ENCODE measurements around the gene BSCL2. TPM values are rescaled to one million over a fixed set of nuclear protein-coding genes. Genes with fewer than 3 reads are reported as not detected.
A peak's percentile ranks its signal among the peaks of the same experiment; 100 is the strongest.

The BSCL2 gene
- total and polyA plus RNA-seq, 2 of the 13 experiments (the other 11 are each of a cell fraction or from before 2014, with no cell fraction given) = 19.5 to 21.1 TPM

DNA sequence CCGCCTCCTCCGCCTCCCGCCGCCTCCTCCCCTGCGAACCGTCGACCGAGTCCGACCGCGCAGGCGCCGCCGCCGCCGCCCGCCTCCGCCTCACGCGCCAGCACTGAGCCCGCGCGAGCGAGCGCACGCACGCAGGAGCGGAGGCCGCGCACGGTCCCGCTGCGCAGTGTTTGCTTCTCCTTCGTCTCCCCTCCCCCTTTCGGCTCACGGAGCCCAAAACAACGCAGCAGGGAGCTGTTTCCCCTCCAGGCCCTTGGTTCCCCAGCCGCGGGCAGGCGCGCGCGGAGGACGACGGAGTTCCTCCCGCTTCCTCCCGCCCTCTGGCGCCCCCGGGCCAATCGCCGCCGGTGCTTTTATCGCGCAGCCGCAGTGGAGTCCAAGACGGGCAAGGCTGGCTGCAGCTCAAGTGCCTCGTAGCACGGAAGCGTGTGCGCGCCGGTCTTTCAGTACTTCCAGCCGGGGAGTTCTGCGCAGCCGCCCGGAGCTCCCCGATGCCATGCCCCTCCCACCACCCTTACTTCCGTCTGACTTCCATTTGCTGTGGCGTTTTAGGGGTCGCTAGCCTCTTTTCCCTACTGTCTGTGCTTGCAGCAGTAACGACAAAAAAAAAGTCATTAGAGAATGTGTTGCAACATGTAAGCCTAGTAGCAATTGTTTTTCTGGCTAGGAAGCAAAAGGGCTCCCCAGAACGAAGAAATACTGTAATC, 20.1 kb upstream of the BSCL2 start, which contains the start of gene HNRNPUL2 (continued):
- TF ChIP-seq ZNF883 (CRISPR knock-in tag; IDR thresholded peaks at IDR 0.05; ENCODE audit: not compliant biosample characterization) = peak; percentile 57
- peak; percentile 95 for TF ChIP-seq ZNF766 (CRISPR knock-in tag; IDR thresholded peaks at IDR 0.05; ENCODE audit: borderline replicate concordance)
- TF ChIP-seq ATF1 (CRISPR knock-in tag; IDR thresholded peaks at IDR 0.05) = no peak
- TF ChIP-seq YEATS4 (CRISPR knock-in tag; IDR thresholded peaks at IDR 0.05; ENCODE audit: borderline replicate concordance) = peak; percentile 98
- no peak for TF ChIP-seq ZKSCAN5 (CRISPR knock-in tag; IDR thresholded peaks at IDR 0.05)
- TF ChIP-seq, protein P1, sequence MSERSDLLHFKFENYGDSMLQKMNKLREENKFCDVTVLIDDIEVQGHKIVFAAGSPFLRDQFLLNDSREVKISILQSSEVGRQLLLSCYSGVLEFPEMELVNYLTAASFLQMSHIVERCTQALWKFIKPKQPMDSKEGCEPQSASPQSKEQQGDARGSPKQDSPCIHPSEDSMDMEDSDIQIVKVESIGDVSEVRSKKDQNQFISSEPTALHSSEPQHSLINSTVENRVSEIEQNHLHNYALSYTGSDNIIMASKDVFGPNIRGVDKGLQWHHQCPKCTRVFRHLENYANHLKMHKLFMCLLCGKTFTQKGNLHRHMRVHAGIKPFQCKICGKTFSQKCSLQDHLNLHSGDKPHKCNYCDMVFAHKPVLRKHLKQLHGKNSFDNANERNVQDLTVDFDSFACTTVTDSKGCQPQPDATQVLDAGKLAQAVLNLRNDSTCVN (CRISPR knock-in tag; IDR thresholded peaks at IDR 0.05; ENCODE audit: borderline replicate concordance) = peak; percentile 80
- peak; percentile 68; the same call in 1 of the 2 replicates for TF ChIP-seq PRMT3 (CRISPR knock-in tag; IDR thresholded peaks at IDR 0.05; ENCODE audit: borderline replicate concordance, low read depth)
- TF ChIP-seq FIP1L1 (IDR thresholded peaks at IDR 0.05; ENCODE audit: borderline replicate concordance, insufficient read depth, low read depth, low read length) = no peak
- TF ChIP-seq, protein P2, sequence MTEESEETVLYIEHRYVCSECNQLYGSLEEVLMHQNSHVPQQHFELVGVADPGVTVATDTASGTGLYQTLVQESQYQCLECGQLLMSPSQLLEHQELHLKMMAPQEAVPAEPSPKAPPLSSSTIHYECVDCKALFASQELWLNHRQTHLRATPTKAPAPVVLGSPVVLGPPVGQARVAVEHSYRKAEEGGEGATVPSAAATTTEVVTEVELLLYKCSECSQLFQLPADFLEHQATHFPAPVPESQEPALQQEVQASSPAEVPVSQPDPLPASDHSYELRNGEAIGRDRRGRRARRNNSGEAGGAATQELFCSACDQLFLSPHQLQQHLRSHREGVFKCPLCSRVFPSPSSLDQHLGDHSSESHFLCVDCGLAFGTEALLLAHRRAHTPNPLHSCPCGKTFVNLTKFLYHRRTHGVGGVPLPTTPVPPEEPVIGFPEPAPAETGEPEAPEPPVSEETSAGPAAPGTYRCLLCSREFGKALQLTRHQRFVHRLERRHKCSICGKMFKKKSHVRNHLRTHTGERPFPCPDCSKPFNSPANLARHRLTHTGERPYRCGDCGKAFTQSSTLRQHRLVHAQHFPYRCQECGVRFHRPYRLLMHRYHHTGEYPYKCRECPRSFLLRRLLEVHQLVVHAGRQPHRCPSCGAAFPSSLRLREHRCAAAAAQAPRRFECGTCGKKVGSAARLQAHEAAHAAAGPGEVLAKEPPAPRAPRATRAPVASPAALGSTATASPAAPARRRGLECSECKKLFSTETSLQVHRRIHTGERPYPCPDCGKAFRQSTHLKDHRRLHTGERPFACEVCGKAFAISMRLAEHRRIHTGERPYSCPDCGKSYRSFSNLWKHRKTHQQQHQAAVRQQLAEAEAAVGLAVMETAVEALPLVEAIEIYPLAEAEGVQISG (CRISPR knock-in tag; IDR thresholded peaks at IDR 0.05) = peak; percentile 88
- peak; percentile 56; the same call in 1 of the 2 replicates for TF ChIP-seq ZFYVE20 (CRISPR knock-in tag; IDR thresholded peaks at IDR 0.05; ENCODE audit: borderline replicate concordance, low read depth)
- TF ChIP-seq, protein P3, sequence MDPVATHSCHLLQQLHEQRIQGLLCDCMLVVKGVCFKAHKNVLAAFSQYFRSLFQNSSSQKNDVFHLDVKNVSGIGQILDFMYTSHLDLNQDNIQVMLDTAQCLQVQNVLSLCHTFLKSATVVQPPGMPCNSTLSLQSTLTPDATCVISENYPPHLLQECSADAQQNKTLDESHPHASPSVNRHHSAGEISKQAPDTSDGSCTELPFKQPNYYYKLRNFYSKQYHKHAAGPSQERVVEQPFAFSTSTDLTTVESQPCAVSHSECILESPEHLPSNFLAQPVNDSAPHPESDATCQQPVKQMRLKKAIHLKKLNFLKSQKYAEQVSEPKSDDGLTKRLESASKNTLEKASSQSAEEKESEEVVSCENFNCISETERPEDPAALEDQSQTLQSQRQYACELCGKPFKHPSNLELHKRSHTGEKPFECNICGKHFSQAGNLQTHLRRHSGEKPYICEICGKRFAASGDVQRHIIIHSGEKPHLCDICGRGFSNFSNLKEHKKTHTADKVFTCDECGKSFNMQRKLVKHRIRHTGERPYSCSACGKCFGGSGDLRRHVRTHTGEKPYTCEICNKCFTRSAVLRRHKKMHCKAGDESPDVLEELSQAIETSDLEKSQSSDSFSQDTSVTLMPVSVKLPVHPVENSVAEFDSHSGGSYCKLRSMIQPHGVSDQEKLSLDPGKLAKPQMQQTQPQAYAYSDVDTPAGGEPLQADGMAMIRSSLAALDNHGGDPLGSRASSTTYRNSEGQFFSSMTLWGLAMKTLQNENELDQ (CRISPR knock-in tag; IDR thresholded peaks at IDR 0.05; ENCODE audit: borderline replicate concordance) = no peak
- peak; percentile 92; the same call in 1 of the 2 replicates for TF ChIP-seq ZNF124 (CRISPR knock-in tag; IDR thresholded peaks at IDR 0.05)
- TF ChIP-seq NRL (CRISPR knock-in tag; IDR thresholded peaks at IDR 0.05; ENCODE audit: borderline replicate concordance) = peak; percentile 82; the same call in 1 of the 2 replicates
- TF ChIP-seq KLF12 (CRISPR knock-in tag; IDR thresholded peaks at IDR 0.05; ENCODE audit: borderline replicate concordance) = peak; percentile 91; the same call in 1 of the 2 replicates
- TF ChIP-seq ZNF619 (CRISPR knock-in tag; IDR thresholded peaks at IDR 0.05) = 0 out of 2 replicates have a peak, but pooled peaks have one; percentile 70
- peak; percentile 66 for TF ChIP-seq PPARG (CRISPR knock-in tag; conservative IDR thresholded peaks at IDR 0.05)
- no peak; the same call in 1 of the 2 replicates for TF ChIP-seq CEBPG (CRISPR knock-in tag; IDR thresholded peaks at IDR 0.05)
- TF ChIP-seq ZNF776 (CRISPR knock-in tag; IDR thresholded peaks at IDR 0.05) = peak; percentile 100
- TF ChIP-seq MLLT10 (CRISPR knock-in tag; IDR thresholded peaks at IDR 0.05) = no peak
- TF ChIP-seq HNRNPH1 (optimal IDR thresholded peaks at IDR 0.05; ENCODE audit: low read depth, low read length) = no peak
- no peak for TF ChIP-seq SNAI1 (CRISPR knock-in tag; IDR thresholded peaks at IDR 0.05; ENCODE audit: borderline replicate concordance)

All from HepG2 (cell line).